ENCODE data around the gene DYSF.

GRCh38 chr2:71552356-71552755 is 99.0 kb downstream of the DYSF start:
- TF ChIP-seq, protein P1, sequence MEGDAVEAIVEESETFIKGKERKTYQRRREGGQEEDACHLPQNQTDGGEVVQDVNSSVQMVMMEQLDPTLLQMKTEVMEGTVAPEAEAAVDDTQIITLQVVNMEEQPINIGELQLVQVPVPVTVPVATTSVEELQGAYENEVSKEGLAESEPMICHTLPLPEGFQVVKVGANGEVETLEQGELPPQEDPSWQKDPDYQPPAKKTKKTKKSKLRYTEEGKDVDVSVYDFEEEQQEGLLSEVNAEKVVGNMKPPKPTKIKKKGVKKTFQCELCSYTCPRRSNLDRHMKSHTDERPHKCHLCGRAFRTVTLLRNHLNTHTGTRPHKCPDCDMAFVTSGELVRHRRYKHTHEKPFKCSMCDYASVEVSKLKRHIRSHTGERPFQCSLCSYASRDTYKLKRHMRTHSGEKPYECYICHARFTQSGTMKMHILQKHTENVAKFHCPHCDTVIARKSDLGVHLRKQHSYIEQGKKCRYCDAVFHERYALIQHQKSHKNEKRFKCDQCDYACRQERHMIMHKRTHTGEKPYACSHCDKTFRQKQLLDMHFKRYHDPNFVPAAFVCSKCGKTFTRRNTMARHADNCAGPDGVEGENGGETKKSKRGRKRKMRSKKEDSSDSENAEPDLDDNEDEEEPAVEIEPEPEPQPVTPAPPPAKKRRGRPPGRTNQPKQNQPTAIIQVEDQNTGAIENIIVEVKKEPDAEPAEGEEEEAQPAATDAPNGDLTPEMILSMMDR (IDR thresholded peaks at IDR 0.05), result no peak
- no peak for TF ChIP-seq ZFX (IDR thresholded peaks at IDR 0.05; ENCODE audit: borderline replicate concordance)

Measured in 22Rv1 (cell line).